ENCODE data around the gene JARID2.

Gene JARID2

DNA sequence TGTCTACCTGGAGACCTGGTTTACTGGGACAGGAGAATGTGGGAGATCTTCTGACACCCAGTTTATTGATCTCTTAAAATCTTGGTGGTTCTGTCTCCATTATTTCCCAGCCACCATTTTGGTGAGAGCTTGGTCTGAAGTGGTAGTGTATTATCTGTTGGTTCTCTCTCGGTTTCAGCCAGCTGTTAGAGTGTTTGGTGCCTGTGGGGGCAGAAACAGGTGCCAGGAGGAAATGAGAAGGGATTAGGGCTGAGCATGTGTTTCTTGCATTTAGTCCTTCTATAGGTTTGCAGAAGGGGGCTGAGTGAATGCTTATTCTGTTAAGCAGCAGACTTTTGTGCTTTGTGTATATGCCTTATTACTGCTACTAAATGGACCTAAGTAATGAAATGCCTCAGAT is 9.6 kb downstream of the JARID2 start:
- no peak overlapping the region for H3K27ac ChIP-seq (ENCODE audit: low read depth, low read length, poor library complexity, severe bottlenecking)
- H3K4me2 ChIP-seq (ENCODE audit: low read length), result no peak overlapping the region
- TF ChIP-seq, protein P1, sequence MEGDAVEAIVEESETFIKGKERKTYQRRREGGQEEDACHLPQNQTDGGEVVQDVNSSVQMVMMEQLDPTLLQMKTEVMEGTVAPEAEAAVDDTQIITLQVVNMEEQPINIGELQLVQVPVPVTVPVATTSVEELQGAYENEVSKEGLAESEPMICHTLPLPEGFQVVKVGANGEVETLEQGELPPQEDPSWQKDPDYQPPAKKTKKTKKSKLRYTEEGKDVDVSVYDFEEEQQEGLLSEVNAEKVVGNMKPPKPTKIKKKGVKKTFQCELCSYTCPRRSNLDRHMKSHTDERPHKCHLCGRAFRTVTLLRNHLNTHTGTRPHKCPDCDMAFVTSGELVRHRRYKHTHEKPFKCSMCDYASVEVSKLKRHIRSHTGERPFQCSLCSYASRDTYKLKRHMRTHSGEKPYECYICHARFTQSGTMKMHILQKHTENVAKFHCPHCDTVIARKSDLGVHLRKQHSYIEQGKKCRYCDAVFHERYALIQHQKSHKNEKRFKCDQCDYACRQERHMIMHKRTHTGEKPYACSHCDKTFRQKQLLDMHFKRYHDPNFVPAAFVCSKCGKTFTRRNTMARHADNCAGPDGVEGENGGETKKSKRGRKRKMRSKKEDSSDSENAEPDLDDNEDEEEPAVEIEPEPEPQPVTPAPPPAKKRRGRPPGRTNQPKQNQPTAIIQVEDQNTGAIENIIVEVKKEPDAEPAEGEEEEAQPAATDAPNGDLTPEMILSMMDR (IDR thresholded peaks at IDR 0.05; ENCODE audit: low read length), result no peak
- no peak for TF ChIP-seq EZH2 (IDR thresholded peaks at IDR 0.05; ENCODE audit: borderline replicate concordance, low read length)
- no peaks in the 10 kb centered on the region for H3K4me1 ChIP-seq (ENCODE audit: insufficient read depth, low read length, severe bottlenecking)
- no peaks in the 10 kb centered on the region for H3K79me2 ChIP-seq (ENCODE audit: insufficient read depth, low read length)
- no peaks in the 10 kb centered on the region for H3K9me2 ChIP-seq (ENCODE audit: low read depth, low read length)
- H3K9ac ChIP-seq (ENCODE audit: low read length), result no peak overlapping the region
- H3K36me3 ChIP-seq (ENCODE audit: insufficient read depth, low read length), result no peaks in the 10 kb centered on the region
- no peak overlapping the region for H3K4me3 ChIP-seq (ENCODE audit: low read depth, low read length, poor library complexity, severe bottlenecking)
- no peaks in the 10 kb centered on the region for H3F3A ChIP-seq (ENCODE audit: insufficient read depth, low read length)
- 0 out of 2 replicates have a peak, but pooled peaks cover 7% of the 10 kb centered on the region for H4K20me1 ChIP-seq (ENCODE audit: insufficient read depth, low read length)
- no peak overlapping the region for H2AFZ ChIP-seq (ENCODE audit: low read length)
- H3K27me3 ChIP-seq (ENCODE audit: insufficient read depth, low read length), result peaks cover 5% of the 10 kb centered on the region; the same call in 1 of the 2 replicates
- H3K9me3 ChIP-seq (ENCODE audit: low read length), result no peaks in the 10 kb centered on the region

DNA sequence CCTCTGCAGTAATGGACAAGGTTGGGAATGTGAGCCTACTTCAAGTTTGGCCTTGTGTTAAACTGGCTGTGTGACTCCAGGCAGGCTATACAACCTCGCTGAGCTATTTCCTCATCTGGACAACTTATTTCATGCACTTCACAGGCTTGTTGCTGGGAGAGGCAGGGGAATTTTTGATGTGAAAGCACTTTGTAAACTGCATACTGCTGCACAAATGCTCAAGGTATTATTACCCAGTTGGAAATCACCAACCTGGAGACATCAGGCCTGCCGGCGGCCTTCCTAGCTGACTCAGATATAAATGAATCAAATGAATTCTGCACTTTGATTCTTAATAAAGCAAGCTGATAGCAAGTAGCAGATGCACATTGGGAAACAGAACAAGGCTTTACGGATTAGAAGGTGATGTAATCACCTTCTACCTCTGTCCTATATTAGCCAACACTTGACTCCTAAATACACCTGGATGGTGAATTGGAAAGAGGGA is 10.1 kb downstream of the JARID2 start:
- H3K36me3 ChIP-seq (ENCODE audit: insufficient read depth, low read length), result no peaks in the 10 kb centered on the region
- no peaks in the 10 kb centered on the region for H3F3A ChIP-seq (ENCODE audit: insufficient read depth, low read length)
- H4K20me1 ChIP-seq (ENCODE audit: insufficient read depth, low read length), result 0 out of 2 replicates have a peak, but pooled peaks cover 7% of the 10 kb centered on the region
- H3K4me2 ChIP-seq (ENCODE audit: low read length), result no peak overlapping the region
- H3K27ac ChIP-seq (ENCODE audit: low read depth, low read length, poor library complexity, severe bottlenecking), result no peak overlapping the region
- no peak overlapping the region for H3K9ac ChIP-seq (ENCODE audit: low read length)
- no peak overlapping the region for H2AFZ ChIP-seq (ENCODE audit: low read length)
- H3K9me2 ChIP-seq (ENCODE audit: low read depth, low read length), result no peaks in the 10 kb centered on the region
- H3K4me1 ChIP-seq (ENCODE audit: insufficient read depth, low read length, severe bottlenecking), result no peaks in the 10 kb centered on the region
- H3K9me3 ChIP-seq (ENCODE audit: low read length), result no peaks in the 10 kb centered on the region
- no peaks in the 10 kb centered on the region for H3K79me2 ChIP-seq (ENCODE audit: insufficient read depth, low read length)
- no peak overlapping the region for H3K4me3 ChIP-seq (ENCODE audit: low read depth, low read length, poor library complexity, severe bottlenecking)
- TF ChIP-seq, protein P1 (IDR thresholded peaks at IDR 0.05; ENCODE audit: low read length), result no peak
- TF ChIP-seq EZH2 (IDR thresholded peaks at IDR 0.05; ENCODE audit: borderline replicate concordance, low read length), result no peak
- peaks cover 5% of the 10 kb centered on the region; the same call in 1 of the 2 replicates for H3K27me3 ChIP-seq (ENCODE audit: insufficient read depth, low read length)

DNA sequence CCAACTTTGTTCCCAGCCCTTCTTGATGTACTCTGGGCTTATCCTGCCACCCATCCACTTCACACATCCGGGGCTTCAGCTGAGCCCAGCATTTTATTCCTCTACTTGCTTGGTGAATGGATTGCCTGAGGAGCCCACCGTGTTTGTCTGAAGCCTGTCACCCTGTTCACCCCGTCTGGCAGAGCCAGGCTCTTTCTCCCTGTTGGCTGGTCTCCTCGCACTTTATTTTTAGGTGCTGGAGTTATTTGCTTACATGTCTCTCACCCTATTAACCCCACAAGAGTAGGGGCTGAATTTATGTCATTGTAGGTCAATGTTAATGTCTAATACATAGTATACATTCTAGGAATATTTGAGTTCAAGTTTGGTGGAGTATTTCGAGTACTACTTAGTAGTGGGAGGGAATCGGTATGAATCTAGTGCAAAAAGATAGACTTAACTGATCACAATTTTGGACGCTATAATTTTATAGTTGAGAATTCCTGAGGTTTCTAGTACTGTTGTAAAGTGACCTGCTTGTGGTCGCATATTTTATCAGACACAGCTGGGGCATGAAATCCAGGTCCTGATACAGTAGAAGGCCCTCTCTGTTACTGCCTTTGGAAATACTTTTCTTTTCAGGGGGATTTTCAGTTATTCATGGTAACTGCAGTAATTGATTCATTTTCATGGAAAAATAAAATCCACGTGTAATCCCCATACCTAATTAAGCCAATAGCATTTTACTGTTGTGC is 10.8 kb downstream of the JARID2 start:
- Histone ChIP-seq H3K4me3 (ENCODE audit: low read depth, low read length, poor library complexity, severe bottlenecking) (no peak overlapping the region), H3K27me3 (ENCODE audit: insufficient read depth, low read length) (peaks cover 5% of the 10 kb centered on the region; the same call in 1 of the 2 replicates), H3K4me2 (ENCODE audit: low read length) (no peak overlapping the region)

More for the DNA sequence above, 10.8 kb downstream of the JARID2 start:
- Histone ChIP-seq H3K27ac (ENCODE audit: low read depth, low read length, poor library complexity, severe bottlenecking) (no peak overlapping the region), H3K9me3 (ENCODE audit: low read length) (no peaks in the 10 kb centered on the region), H3K4me1 (ENCODE audit: insufficient read depth, low read length, severe bottlenecking) (no peaks in the 10 kb centered on the region), H3F3A (ENCODE audit: insufficient read depth, low read length) (no peaks in the 10 kb centered on the region), H3K36me3 (ENCODE audit: insufficient read depth, low read length) (no peaks in the 10 kb centered on the region), H2AFZ (ENCODE audit: low read length) (no peak overlapping the region), H4K20me1 (ENCODE audit: insufficient read depth, low read length) (0 out of 2 replicates have a peak, but pooled peaks cover 7% of the 10 kb centered on the region), H3K9me2 (ENCODE audit: low read depth, low read length) (no peaks in the 10 kb centered on the region), H3K79me2 (ENCODE audit: insufficient read depth, low read length) (no peaks in the 10 kb centered on the region), H3K9ac (ENCODE audit: low read length) (no peak overlapping the region)
- TF ChIP-seq, protein P1 (IDR thresholded peaks at IDR 0.05; ENCODE audit: low read length), result no peak
- no peak for TF ChIP-seq EZH2 (IDR thresholded peaks at IDR 0.05; ENCODE audit: borderline replicate concordance, low read length)

Measured in OCI-LY1 (cell line).